Measurements from ENCODE around the gene EIF5. TPM values are rescaled to one million over a fixed set of nuclear protein-coding genes. Genes with fewer than 3 reads are reported as not detected.

EIF5 gene
- polyA plus RNA-seq, 1 donor (not counting 4 experiments of a cell fraction or from before 2014, with no cell fraction given) = 221 TPM

GRCh38 chr14:103288076-103288766, 45.8 kb upstream of the EIF5 start:
- H3K4me1 ChIP-seq (ENCODE audit: control insufficient read depth, extremely low read depth, insufficient read depth, low read length) = peaks cover 2% of the 10 kb centered on the region
- FAIRE-seq (no peak), DNase-seq (ENCODE audit: low read depth, low spot score) (no peak)
- peaks cover 24% of the 10 kb centered on the region for H3K27me3 ChIP-seq (ENCODE audit: control insufficient read depth, extremely low read depth, insufficient read depth, low read length)
- no peaks in the 10 kb centered on the region for H3K36me3 ChIP-seq (ENCODE audit: control insufficient read depth in 2 of 2, extremely low read depth in 1 of 2, insufficient read depth in 2 of 2, low read length in 2 of 2)
- no peak overlapping the region for H3K9ac ChIP-seq (ENCODE audit: control insufficient read depth, extremely low read depth, insufficient read depth, low read length)
- no peak overlapping the region for H2AFZ ChIP-seq (ENCODE audit: control insufficient read depth, low read length)
- H3K27ac ChIP-seq (ENCODE audit: control insufficient read depth, insufficient read depth, low read length) = no peak overlapping the region
- H3K9me1 ChIP-seq (ENCODE audit: control insufficient read depth, extremely low read depth, insufficient read depth, low read length) = no peaks in the 10 kb centered on the region
- H3K4me2 ChIP-seq (ENCODE audit: control insufficient read depth, extremely low read depth, insufficient read depth, low read depth, low read length) = no peak overlapping the region
- dilution Hi-C loops (cut with MboI; ENCODE audit: extremely low pct_ligation_motif_present, low sequenced_read_pairs) = no loop called here
- no peaks in the 10 kb centered on the region for H3K79me2 ChIP-seq (ENCODE audit: control insufficient read depth, insufficient read depth, low read length)
- H4K20me1 ChIP-seq (ENCODE audit: control insufficient read depth, extremely low read depth, insufficient read depth, low read length) = no peaks in the 10 kb centered on the region
- H3K9me3 ChIP-seq (ENCODE audit: control insufficient read depth, low read depth, low read length) = no peaks in the 10 kb centered on the region
- H3K4me3 ChIP-seq (ENCODE audit: control insufficient read depth in 2 of 3, extremely low read depth in 1 of 3, insufficient read depth in 2 of 3, low read depth in 1 of 3, low read length in 3 of 3) = no peak overlapping the region
- TF ChIP-seq, protein P1, sequence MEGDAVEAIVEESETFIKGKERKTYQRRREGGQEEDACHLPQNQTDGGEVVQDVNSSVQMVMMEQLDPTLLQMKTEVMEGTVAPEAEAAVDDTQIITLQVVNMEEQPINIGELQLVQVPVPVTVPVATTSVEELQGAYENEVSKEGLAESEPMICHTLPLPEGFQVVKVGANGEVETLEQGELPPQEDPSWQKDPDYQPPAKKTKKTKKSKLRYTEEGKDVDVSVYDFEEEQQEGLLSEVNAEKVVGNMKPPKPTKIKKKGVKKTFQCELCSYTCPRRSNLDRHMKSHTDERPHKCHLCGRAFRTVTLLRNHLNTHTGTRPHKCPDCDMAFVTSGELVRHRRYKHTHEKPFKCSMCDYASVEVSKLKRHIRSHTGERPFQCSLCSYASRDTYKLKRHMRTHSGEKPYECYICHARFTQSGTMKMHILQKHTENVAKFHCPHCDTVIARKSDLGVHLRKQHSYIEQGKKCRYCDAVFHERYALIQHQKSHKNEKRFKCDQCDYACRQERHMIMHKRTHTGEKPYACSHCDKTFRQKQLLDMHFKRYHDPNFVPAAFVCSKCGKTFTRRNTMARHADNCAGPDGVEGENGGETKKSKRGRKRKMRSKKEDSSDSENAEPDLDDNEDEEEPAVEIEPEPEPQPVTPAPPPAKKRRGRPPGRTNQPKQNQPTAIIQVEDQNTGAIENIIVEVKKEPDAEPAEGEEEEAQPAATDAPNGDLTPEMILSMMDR (optimal IDR thresholded peaks at IDR 0.05 in 1 of 3, IDR thresholded peaks at IDR 0.05 in 1 of 3, conservative IDR thresholded peaks at IDR 0.05 in 1 of 3; ENCODE audit: extremely low read depth in 1 of 3, insufficient read depth in 2 of 3, low read length in 3 of 3) = no peak
- no peak for TF ChIP-seq EZH2 (IDR thresholded peaks at IDR 0.05; ENCODE audit: low read length)

DNA sequence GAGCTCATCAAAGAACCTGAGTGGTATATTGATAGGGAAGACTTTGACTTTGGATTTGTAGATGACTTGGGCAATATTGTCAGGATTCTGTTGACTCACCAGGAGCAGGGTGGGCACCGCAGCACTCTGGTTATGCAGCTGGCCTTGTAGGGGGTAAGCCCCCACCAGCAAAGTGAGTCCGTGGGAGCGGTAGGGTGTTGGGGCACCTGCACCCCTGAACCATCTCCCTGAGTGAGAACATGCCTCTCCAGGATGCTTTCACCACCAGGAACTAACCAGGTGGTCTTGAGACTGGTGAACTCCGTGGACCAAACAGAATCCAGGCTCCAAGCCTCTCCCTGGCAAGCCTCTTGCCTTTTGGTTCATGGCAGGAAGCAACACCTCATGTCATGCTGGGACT, 44.0 kb upstream of the EIF5 start:
- FAIRE-seq (no peak), DNase-seq (ENCODE audit: low read depth, low spot score) (no peak)
- Histone ChIP-seq H2AFZ (ENCODE audit: control insufficient read depth, low read length) (no peak overlapping the region), H3K9me1 (ENCODE audit: control insufficient read depth, extremely low read depth, insufficient read depth, low read length) (no peaks in the 10 kb centered on the region), H4K20me1 (ENCODE audit: control insufficient read depth, extremely low read depth, insufficient read depth, low read length) (no peaks in the 10 kb centered on the region), H3K27ac (ENCODE audit: control insufficient read depth, insufficient read depth, low read length) (no peak overlapping the region), H3K36me3 (ENCODE audit: control insufficient read depth in 2 of 2, extremely low read depth in 1 of 2, insufficient read depth in 2 of 2, low read length in 2 of 2) (no peaks in the 10 kb centered on the region), H3K79me2 (ENCODE audit: control insufficient read depth, insufficient read depth, low read length) (no peaks in the 10 kb centered on the region), H3K4me2 (ENCODE audit: control insufficient read depth, extremely low read depth, insufficient read depth, low read depth, low read length) (no peak overlapping the region), H3K9me3 (ENCODE audit: control insufficient read depth, low read depth, low read length) (no peaks in the 10 kb centered on the region), H3K27me3 (ENCODE audit: control insufficient read depth, extremely low read depth, insufficient read depth, low read length) (peaks cover 22% of the 10 kb centered on the region), H3K4me3 (ENCODE audit: control insufficient read depth in 2 of 3, extremely low read depth in 1 of 3, insufficient read depth in 2 of 3, low read depth in 1 of 3, low read length in 3 of 3) (no peak overlapping the region), H3K4me1 (ENCODE audit: control insufficient read depth, extremely low read depth, insufficient read depth, low read length) (peaks cover 2% of the 10 kb centered on the region), H3K9ac (ENCODE audit: control insufficient read depth, extremely low read depth, insufficient read depth, low read length) (no peak overlapping the region)
- TF ChIP-seq, protein P1 (optimal IDR thresholded peaks at IDR 0.05 in 1 of 3, IDR thresholded peaks at IDR 0.05 in 1 of 3, conservative IDR thresholded peaks at IDR 0.05 in 1 of 3; ENCODE audit: extremely low read depth in 1 of 3, insufficient read depth in 2 of 3, low read length in 3 of 3) = no peak
- no peak for TF ChIP-seq EZH2 (IDR thresholded peaks at IDR 0.05; ENCODE audit: low read length)
- dilution Hi-C loops (cut with MboI; ENCODE audit: extremely low pct_ligation_motif_present, low sequenced_read_pairs) = no loop called here

Data from keratinocyte (primary cell).